ENCODE measurements around the gene CHST11.

The CHST11 gene

DNA sequence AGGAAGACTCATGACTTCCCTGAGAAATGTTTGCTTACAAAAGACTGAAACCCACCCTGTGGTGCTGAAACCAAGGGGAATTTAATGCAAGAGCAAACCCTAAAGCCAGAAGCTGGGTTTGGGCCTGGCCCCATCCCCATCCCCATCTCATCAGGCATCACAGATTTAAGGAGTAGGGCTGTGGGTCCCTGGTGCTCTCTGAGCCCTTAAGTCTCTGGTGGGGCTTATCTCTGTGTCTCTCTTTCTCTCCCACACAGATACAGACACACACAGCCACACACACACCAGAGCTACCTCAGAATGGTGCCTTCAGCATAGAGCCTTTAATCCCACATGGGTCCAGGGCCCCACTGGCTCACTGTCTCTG, 264.3 kb downstream of the CHST11 start:
- no peak for DNase-seq (ENCODE audit: low spot score)

DNA sequence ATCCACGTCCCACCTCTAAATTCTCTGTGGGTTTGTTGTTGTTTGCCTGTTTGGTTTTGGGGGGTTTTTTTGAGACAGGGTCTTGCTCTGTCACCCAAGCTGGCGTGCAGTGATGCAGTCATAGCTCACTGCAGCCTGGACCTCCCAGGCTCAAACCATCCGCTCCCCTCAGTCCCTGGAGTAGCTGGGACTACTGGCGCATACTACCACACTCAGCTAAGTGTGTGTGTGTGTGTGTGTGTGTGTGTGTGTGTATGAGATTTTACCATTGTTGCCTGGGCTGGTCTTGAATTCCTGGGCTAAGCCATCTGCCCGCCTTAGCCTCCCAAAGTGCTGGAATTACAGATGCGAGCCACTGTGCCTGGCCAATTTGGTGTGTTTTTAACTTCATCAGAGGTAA, 265.2 kb downstream of the CHST11 start:
- DNase-seq (ENCODE audit: low spot score): no peak

DNA sequence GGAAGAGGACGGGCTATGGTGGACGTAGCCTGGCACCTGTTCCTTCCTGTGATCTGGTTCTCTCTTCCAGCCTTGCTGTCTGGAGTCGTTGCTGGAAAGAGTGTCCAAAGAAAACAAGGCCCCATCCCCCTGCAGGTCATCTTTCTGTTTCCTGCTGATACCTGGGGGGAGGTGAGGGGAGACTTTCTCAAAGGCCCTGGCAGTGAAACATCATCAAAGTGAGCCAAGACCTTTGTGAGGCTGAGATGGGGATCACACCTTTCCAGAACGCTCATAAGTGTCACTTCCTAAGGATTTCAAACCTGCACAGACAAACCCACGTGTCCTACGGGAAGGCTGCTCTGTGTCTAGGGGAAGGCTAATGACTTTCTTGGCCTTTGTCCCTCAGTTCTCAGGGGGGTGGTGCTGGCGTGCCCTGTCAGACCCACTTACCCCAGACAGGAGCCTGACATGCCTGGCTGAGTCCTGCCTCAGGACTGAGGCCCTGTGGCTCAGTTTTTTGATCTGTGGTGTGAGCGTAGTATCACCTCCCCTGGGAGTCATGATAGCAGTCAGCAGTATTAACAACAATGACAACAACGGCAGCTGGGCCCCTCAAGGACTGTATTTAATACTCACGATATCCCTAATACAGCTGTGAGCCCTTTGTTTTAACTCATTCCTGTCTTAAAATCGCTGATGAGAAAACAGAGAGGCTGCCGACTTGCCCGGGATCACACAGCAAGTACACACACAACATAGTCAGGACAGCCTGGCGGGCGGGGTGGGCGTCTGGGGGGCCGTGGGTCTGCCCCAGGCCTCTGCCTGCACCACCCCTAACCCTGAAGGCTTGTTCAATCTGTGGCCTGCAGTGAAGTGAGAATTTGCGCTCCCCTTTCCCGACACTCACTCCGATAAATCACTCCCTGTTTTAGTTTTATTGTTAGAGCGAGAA, 266.1 kb downstream of the CHST11 start:
- no peak for DNase-seq (ENCODE audit: low spot score)

DNA sequence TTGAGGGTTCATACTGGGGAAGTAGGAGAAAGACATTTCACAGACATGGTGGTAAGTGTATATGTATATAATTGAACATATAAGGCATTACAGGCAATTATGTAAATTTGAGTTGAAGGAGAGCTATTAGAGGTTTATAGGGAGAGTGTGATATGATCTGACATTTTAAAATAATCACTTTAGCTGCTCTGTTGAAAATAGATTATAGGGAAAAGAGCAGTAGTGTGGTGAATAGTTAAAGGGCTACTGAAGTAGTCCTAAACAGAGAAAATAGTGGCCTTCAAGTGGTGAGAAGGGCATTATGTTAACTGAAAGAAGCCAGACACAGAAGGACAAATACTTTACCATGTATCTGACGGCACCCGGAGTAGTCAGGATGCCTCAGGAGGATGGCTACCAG, 267.1 kb downstream of the CHST11 start:
- no peak for DNase-seq (ENCODE audit: low spot score)

DNA sequence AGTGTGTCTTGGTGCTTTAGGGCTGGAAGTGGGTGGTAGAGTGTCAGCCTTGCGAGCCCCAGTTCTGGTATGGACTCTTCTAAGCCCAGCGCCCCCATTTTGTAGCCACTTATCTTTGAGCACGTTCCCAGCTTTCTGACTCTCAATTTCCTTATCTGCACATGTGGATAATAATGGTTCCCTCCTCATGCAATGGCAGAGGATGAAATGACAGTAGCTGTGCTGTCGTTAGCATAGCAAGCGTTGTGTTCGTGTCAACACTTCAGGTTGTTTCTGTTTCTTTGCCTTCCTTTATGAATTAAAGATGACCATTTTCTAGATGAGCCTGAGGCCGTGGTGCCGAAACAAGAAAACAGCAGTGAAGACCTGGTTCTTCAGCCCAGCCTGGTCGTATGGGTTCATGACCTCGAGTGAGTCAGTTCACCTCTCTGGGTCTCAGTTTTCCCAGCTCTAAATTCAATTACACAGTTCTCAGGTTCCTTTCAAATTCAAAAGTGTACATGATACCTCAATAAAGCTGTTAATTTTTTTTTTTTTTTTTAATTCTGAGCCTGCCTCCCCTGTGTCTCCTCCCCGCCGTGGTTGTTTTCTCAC, 268.3 kb downstream of the CHST11 start:
- DNase-seq (ENCODE audit: low spot score): no peak

DNA sequence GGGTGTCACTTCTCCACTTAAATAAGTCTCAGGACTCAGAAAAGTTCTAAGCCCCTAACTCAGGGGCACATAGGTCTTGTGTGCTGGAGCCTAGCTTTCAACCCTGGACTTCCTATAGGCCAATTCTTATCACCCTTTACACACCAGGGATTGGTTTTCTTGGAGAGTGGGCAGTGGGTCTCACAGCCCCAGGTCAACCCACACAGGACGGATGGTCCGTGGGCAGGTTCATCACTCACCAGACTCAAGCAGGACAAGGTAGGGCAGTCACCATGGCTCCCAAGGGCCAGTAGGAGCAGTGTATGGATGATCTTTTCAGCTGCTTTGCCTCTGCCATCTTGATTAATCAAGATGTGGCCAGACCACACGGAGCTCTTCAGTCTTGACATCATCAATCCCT, 268.9 kb downstream of the CHST11 start:
- DNase-seq (ENCODE audit: low spot score): no peak

DNA sequence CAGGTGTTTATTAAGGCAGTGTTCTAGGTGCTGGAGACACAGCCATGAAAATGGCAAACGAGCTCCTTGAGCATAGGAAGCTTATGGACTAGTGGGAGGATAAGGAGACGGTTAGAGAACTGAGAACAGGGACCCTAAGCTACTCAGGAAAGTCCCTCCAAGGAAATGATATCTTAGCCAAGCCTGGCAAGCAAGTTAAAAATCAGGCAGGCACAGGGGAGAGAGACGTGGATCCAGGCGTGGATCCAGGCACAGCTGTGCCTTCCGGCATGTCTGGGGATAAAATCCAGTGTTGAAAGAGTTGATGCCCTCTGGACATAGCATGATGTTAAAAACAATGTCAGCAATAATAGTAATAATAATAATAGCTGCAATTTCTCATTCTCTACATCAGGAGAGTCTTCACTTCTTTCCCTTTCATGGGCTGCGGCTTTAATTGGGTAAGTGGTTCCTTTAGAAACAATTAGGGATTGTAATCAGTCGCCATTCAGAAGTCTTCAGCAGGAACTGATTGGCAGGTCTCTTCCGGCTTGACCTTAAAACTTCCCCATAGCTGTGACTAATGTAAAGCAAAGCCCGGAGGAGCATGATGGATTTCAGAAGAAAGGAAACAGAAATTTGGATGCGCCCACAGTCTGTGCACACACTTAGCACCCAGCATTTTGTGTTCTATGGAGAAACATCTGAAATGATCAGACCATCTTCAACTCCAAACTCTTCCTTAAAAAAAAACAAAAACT, 271.1 kb downstream of the CHST11 start:
- DNase-seq (ENCODE audit: low spot score): no peak

DNA sequence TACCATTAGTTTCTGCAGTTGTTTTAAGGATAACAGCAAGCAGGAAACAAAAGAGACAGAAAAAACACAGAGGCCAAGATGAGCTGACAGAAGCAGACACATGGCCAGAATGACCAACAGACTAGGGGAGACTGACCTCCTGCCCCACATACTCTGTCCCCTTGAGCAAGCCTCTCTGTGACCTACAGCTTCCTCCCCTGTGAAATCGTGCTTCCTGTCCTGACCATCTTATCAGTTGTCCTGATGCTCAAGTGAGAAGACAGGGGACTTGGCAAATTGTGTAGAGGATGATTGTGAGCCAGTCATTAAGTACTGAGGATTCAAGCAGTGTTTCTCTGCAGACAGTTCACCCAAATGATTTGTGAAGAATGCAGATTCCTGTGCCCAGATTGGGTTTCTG, 272.3 kb downstream of the CHST11 start:
- DNase-seq (ENCODE audit: low spot score): no peak

DNA sequence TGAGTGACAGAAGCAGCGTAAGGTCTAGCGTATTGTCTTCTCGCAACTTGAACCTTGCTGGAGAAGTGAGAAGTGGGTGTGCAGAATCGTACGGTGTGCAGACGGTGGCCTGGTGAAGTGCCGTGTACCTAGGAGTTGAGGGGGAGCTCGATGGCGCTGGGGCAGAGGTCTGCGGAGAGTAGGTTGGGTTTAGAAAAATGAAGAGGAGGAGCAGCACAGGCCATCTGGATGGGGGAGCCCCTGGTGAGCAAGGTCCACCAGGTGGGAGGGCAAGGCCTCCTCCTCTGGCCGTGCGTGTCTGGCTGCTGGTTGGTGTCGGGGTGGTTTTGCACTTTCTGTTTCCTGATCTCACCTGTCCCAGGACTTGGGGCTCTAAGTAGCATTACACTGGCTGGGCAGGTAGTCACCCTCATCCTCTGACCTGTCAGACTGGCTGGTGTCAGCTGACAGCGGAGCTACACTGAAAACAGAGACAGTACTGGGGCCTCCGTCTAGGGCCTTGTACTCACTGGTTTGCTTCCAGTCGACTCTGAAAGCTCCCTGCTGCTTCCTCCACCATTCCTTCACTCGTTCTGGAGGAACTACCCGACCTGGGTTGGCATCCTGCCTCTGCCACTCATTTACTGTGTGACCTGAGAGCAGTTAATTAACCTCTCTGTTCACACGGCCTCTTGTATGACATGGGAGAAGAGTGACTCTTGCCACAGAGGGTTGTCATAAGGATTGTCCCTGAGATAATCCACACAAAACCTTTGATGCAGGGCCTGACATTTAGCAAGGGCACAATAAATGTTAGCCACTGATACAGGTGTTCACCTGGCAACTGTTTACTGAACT, 273.1 kb downstream of the CHST11 start:
- no peak for DNase-seq (ENCODE audit: low spot score)

DNA sequence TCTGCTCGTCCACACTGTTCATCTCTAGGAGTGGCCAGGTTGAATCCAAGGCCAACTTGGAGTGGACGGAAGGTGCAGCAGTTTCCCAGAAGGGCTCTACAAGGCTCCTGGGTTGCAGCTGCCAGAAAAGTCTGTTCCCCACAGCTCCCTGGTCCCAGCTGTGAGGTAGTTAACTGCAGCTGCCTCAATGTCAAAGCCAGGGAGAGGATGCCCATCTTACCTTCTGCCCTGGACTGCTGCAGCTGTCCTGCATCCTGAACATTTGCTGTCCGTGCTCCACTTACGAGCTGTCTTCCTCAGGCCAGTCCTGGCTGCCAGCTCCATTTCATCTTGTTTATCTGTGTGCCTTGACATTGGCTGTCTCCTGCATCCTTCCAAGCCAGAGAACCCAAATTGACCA, 274.0 kb downstream of the CHST11 start:
- DNase-seq (ENCODE audit: low spot score): no peak

DNA sequence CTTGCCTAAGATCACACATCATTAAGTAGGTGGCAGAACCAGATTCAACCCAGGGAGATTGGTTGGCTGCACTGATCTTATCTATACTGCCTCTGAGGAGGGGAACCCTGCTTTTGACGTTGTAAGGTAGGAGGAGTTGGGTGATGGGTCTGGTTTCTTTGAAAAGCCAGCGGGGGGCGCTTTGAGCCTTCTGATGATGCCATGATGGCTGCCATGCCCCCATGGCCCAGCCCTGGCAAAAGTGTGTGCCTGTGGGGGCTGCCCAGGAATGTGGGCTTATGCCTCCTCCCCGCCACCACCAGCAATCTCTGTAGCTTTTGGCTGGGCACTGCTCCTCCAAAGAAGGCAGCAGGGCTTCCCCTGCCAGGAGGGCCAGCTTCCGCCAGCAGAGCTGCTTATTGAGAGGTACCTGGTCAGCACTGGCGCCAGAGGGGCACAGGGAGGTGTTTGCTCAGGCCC, 277.0 kb downstream of the CHST11 start:
- DNase-seq (ENCODE audit: low spot score): no peak

DNA sequence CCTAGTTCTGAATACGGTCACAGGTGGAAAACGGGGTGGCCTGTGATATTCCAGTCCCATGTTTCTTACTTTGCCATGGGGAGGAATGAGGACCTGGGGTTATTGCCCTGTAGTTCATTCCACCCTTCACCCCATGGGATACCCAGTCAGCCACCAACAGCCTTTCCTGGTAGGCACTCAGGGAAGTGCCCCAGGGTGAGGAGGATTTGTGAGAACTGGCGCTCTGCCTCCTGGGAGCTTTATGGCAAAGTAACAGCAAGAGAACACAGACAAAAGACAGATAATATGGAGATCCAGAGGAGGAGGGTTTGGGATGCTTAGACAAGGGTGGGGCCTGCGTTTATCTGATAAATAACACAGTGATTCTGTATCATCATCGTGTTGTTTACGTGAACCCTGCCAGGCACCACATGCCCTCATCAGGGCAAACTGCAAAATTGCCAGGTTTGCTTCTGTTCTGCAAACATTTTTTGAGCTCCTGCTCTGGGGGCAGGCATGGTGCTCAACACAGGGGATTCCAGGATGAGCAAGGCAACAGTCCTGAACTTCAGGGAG, 277.9 kb downstream of the CHST11 start:
- DNase-seq (ENCODE audit: low spot score): no peak

DNA sequence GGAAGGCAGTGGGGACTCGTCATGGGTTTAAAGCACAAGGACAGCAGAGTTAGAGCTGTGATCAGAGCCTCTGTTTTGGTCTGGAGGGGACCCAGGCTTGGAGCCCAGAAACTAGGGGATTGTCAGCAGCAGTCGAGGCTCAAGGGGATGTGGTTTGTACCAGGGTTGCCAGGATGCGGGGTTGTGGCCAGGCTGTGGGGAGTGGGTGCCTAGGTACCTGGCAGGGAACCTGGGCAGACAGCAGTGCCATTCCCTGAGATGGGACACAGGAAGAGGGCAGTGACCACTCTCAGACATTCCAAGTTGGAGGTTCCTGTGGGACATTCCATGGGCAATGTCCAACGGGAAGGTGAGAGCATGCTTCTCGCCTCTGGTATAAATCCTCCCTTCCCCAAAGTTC, 279.1 kb downstream of the CHST11 start:
- DNase-seq (ENCODE audit: low spot score): no peak

DNA sequence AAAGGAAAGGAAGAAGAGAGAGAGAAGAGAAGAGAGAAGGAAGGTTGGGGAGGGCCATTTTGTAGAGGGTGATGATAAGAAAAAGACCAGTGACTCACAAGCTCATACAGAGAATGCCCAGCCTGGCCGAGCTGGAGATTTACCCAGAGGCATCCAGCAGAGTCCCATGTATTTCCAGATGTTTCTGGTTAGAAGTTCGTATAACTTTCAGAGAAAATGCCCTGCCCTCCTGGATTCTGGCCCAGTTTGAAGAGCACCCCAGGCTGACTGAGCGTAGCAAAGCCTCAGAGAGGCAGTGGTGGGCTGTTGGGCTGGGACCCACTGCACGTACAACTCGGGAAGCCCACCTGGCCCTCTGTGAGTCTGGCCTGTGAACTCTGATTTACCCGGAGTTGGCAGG, 279.6 kb downstream of the CHST11 start:
- DNase-seq (ENCODE audit: low spot score): no peak

DNA sequence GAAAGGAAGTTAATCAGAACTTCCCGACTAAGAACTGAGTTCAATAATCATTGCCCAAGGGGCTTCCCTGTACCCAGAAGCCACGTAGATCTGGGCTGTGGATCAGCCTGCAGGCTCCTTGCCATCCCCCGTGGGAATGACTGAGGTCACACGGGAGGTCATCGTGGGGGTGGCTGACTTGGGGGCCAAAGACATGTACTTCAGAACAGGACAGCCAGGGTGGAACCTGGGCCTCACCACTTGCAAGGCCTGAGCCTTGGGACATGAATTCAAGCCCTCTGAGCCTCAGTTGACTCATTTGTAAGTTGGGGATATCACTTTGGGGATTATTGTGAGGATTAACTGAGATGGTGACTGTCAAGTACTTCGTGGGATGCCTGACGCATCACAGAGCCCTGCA, 280.4 kb downstream of the CHST11 start:
- no peak for DNase-seq (ENCODE audit: low spot score)

DNA sequence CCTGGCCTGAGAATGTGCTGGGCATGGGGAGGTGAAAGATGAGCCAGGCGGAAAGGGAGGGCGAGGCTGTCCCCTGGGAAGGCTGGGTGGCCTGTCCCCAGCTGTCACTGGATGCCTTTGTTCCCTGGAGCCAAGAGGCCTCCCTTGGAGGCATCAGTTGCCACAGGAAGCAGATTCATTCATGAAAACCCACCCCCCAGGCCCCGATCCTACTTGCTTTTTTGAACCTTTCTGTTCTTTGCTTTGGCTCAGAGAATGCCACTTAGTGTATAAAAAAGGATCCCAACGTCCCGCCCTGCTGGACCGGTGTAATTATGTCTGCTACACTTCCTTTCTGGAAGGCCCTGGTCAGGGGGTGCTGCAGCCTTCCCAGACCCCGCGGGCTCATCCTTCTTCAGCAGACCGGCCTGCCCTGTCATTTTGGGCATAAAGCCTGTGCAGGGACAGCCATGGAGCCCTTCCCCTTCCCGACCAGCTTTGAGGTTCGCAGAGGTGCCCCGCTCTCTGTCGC, 281.1 kb downstream of the CHST11 start:
- no peak for DNase-seq (ENCODE audit: low spot score)

DNA sequence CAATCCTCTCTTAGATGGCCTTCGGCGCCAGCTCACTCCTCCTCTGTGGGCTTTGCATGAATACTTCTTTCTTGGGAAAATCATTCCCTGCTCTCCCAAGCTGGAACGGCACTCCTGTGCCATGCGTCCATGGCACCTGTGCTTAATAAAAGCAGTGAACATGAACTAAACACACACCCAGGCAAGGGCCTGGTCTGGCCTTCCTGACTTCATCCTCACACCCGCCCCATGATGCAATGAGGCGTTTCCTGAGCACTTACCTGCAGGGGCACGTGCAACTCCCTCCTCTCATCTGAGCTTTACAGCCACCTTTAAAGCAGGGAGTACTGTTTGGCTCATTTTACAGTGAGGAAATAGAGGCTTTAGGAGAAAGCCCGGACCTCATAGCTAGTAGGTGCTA, 281.6 kb downstream of the CHST11 start:
- no peak for DNase-seq (ENCODE audit: low spot score)

DNA sequence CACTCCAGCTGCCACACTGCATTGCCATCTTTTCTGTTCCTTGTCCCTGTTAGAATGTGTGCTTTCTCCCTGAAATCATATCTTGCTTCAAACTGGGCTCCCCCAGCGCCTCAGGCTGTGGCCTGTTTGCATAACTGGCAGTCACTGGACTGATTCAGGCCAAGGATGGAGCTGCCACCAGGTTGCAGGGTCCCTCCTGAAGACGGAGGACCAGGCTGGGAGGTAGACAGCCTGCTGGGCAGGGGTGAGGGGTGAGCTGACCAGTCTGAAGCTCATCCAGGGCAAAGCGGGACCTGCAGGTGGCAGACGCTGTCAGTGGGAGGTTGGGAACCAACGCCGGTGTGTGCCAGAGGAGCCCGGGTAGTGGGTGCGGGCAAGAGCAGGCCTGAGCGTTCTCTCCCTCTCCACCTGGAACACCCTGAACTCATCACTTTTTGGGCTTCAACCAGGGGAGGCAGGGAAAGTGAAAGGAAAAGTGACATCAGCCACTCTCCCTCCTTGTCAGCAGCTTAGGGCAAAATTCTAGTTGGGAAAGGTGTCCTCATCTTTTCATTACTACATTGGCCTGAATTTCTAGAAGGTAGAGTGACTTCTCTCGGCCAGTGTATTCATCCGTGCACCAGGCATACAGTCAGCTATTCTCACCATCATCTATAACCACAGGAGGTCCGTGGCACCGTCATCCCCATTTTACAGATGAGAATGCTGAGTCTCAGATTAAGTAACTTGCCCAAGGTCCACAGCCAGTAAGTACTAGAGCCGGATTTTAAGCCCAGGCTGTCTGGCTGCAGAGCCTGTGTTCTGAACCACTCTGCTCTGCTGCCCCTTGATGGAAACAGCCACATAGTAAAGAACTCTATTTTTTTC, 282.3 kb downstream of the CHST11 start:
- no peak for DNase-seq (ENCODE audit: low spot score)

DNA sequence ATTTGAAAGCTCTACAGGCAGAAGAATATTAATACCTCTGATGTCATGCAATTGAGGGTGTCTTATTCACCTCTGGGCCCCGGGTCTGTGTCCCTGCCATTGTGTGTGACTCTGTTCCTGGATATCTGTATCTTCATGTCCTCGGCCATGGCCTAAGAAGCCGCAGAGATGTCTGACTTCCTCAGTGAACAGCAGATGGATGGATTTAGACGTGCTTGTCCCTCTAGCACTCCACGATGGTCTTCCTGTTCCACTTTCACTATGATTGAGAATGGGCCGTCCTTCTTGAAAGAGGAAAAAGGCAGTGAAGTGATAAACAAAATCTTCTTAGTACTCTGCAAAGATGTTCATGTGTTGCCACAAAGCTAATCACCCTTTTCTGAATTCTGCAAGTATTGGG, 283.9 kb downstream of the CHST11 start:
- DNase-seq (ENCODE audit: low spot score): no peak

DNA sequence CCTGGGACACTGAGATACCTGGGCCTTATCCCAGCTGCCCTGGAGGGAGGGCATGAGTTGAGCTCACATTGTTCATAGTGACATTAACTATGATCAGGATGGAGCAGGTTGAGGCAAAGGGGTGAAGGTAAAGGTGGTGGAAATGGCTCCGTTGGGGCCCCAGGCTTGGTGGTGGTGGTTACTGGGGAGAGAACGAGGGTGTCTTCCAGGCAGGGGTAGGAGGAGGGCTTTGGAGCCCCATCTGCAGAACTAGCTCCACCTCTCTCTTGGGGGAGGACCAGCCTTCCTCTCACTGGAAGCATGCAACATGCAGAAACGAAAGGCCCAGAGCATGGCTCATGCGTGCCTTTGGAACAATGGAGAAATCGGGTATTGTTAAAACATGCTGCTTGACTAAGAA, 284.3 kb downstream of the CHST11 start:
- no peak for DNase-seq (ENCODE audit: low spot score)

All from LoVo (cell line).